Muscle of leg (tissue), 11 donors: ENCODE data around the gene ATP5PF. TPM values are rescaled to one million over a fixed set of nuclear protein-coding genes. Genes with fewer than 3 reads are reported as not detected.
A peak's percentile ranks its signal among the peaks of the same experiment; 100 is the strongest.
"Not testable (repeated sequence)": the region's sequence is repeated elsewhere in the genome, so short reads cannot be mapped to it uniquely, and the experiment has no call there.

Experiments
- DNase-seq: peaks from one replicate; pipeline ENCODE4 v3.0.0; 2013
- H3K27ac ChIP-seq: one replicate; pipeline ENCODE4 v1.5.1; 2013; ENCODE audit warnings: mild to moderate bottlenecking, low read length, control low read depth
- H3K27me3 ChIP-seq: one replicate; pipeline ENCODE4 v1.6.1; 2013; ENCODE audit warnings: low read length; ENCODE audit not compliant: control insufficient read depth, insufficient read depth
- H3K36me3 ChIP-seq: one replicate; pipeline ENCODE4 v1.6.1; 2013; ENCODE audit warnings: low read length; ENCODE audit not compliant: control insufficient read depth, insufficient read depth
- H3K4me1 ChIP-seq: one replicate; pipeline ENCODE4 v1.6.1; 2013; ENCODE audit warnings: low read length; ENCODE audit not compliant: control insufficient read depth, insufficient read depth
- H3K4me3 ChIP-seq: one replicate; pipeline ENCODE4 v1.5.1; 2013; ENCODE audit warnings: low read length, control low read depth
- H3K9me3 ChIP-seq: replicated peaks from 2 replicates; pipeline ENCODE4 v1.6.1; 2013; ENCODE audit warnings: low read depth, low read length; ENCODE audit not compliant: control insufficient read depth
- WGBS: methylation state at CpG from one replicate; pipeline ENCODE4 v1.1.5; 2013; ENCODE audit warnings: missing lambda C conversion rate; ENCODE audit not compliant: insufficient coverage; 5-methylcytosine and 5-hydroxymethylcytosine counted together
- polyA plus RNA-seq, 8 donors: library from polyadenylated mRNA; unstranded; fragments of 120-200 nt; gene quantifications; one replicate each; pipeline versions ENCODE4 v1.2.1 to v1.2.3, GENCODE V29; 2013; ENCODE audit warnings: inconsistent platforms in 1 of 8, low replicate concordance in 1 of 8; ENCODE audit not compliant: insufficient read length in 8 of 8, insufficient read depth in 1 of 8
- total RNA-seq: library from RNA; stranded (reverse); fragments of 120-200 nt; gene quantifications from one replicate; pipeline ENCODE4 v1.2.4, GENCODE V29; 2013

Gene ATP5PF
- total and polyA plus RNA-seq, 9 donors: 144 to 301 (median 267) TPM

GRCh38 chr21:25709684-25710265 lies 24.9 kb downstream of the ATP5PF start:
- no peak for DNase-seq
- no peaks in the 10 kb centered on the region for H3K4me1 ChIP-seq
- no peaks in the 10 kb centered on the region for H3K9me3 ChIP-seq
- H3K36me3 ChIP-seq: peaks cover 5% of the 10 kb centered on the region
- 82% methylated on average over 3 of the region's 5 CpGs for WGBS
- H3K27me3 ChIP-seq: no peaks in the 10 kb centered on the region
- no peak overlapping the region for H3K4me3 ChIP-seq
- H3K27ac ChIP-seq: no peak overlapping the region

GRCh38 chr21:25708467-25709065 lies 26.1 kb downstream of the ATP5PF start:
- peak; percentile 63 for DNase-seq
- no CpG with 5 or more reads among the region's 7 CpGs for WGBS

GRCh38 chr21:25701529-25701928 lies 33.2 kb downstream of the ATP5PF start:
- Histone ChIP-seq H3K27me3 (no peaks in the 10 kb centered on the region), H3K27ac (no peak overlapping the region), H3K4me1 (no peaks in the 10 kb centered on the region), H3K36me3 (peaks cover under 1% of the 10 kb centered on the region), H3K9me3 (no peaks in the 10 kb centered on the region), H3K4me3 (no peak overlapping the region)
- WGBS: no CpG with 5 or more reads among the region's 4 CpGs
- no peak for DNase-seq

More at GRCh38 chr21:25708467-25709065, 26.1 kb downstream of the ATP5PF start:
- H3K4me3 ChIP-seq: no peak overlapping the region
- H3K9me3 ChIP-seq: no peaks in the 10 kb centered on the region
- no peaks in the 10 kb centered on the region for H3K4me1 ChIP-seq
- no peaks in the 10 kb centered on the region for H3K36me3 ChIP-seq
- H3K27me3 ChIP-seq: no peaks in the 10 kb centered on the region
- H3K27ac ChIP-seq: no peak overlapping the region

GRCh38 chr21:25700741-25701140 lies 34.0 kb downstream of the ATP5PF start:
- Histone ChIP-seq H3K27ac (no peak overlapping the region), H3K4me1 (no peaks in the 10 kb centered on the region), H3K9me3 (no peaks in the 10 kb centered on the region), H3K27me3 (no peaks in the 10 kb centered on the region), H3K36me3 (peaks cover 2% of the 10 kb centered on the region), H3K4me3 (no peak overlapping the region)
- WGBS: no CpG with 5 or more reads among the region's 1 CpG
- no peak for DNase-seq

- WGBS: 100% methylated on average over 14 of the region's 36 CpGs
- not testable (repeated sequence) for H3K27ac ChIP-seq, DNase-seq, H3K4me1 ChIP-seq, H3K36me3 ChIP-seq, H3K27me3 ChIP-seq, H3K9me3 ChIP-seq, H3K4me3 ChIP-seq
Observed at GRCh38 chr21:25695461-25695860, 39.2 kb downstream of the ATP5PF start.

- Histone ChIP-seq H3K4me1 (no peaks in the 10 kb centered on the region), H3K4me3 (no peak overlapping the region), H3K9me3 (no peaks in the 10 kb centered on the region), H3K27ac (no peak overlapping the region), H3K27me3 (no peaks in the 10 kb centered on the region), H3K36me3 (peaks cover 6% of the 10 kb centered on the region)
- WGBS: 80% methylated on average over 1 of the region's 3 CpGs
- DNase-seq: no peak
Observed at GRCh38 chr21:25691976-25692375, 42.7 kb downstream of the ATP5PF start.

GRCh38 chr21:25689226-25689625 lies 45.5 kb downstream of the ATP5PF start:
- DNase-seq: no peak
- Histone ChIP-seq H3K4me1 (no peaks in the 10 kb centered on the region), H3K36me3 (peaks cover 4% of the 10 kb centered on the region), H3K4me3 (no peak overlapping the region), H3K27me3 (no peaks in the 10 kb centered on the region), H3K27ac (peak overlapping the region; percentile 11), H3K9me3 (no peaks in the 10 kb centered on the region)
- 60% methylated on average over 1 of the region's 1 CpG for WGBS

- Histone ChIP-seq H3K27me3 (no peaks in the 10 kb centered on the region), H3K27ac (peak overlapping the region; percentile 59), H3K9me3 (no peaks in the 10 kb centered on the region), H3K4me1 (no peaks in the 10 kb centered on the region), H3K36me3 (no peaks in the 10 kb centered on the region), H3K4me3 (no peak overlapping the region)
- DNase-seq: peak; percentile 36
- no CpG with 5 or more reads among the region's 9 CpGs for WGBS
Observed at GRCh38 chr21:25688275-25689155, 46.2 kb downstream of the ATP5PF start.

- WGBS: 60% methylated on average over 1 of the region's 4 CpGs
- Histone ChIP-seq H3K27me3 (no peaks in the 10 kb centered on the region), H3K4me1 (no peaks in the 10 kb centered on the region), H3K36me3 (no peaks in the 10 kb centered on the region), H3K4me3 (no peak overlapping the region), H3K9me3 (no peaks in the 10 kb centered on the region), H3K27ac (peak overlapping the region; percentile 59)
- no peak for DNase-seq
Observed at GRCh38 chr21:25687787-25688186, 46.9 kb downstream of the ATP5PF start.

GRCh38 chr21:25682382-25682781 lies 52.3 kb downstream of the ATP5PF start:
- 57% methylated on average over 6 of the region's 9 CpGs for WGBS
- Histone ChIP-seq H3K36me3 (no peaks in the 10 kb centered on the region), H3K27ac (no peak overlapping the region), H3K27me3 (no peaks in the 10 kb centered on the region), H3K4me3 (no peak overlapping the region), H3K9me3 (no peaks in the 10 kb centered on the region), H3K4me1 (no peaks in the 10 kb centered on the region)
- DNase-seq: no peak
